ENCODE measurements around the gene SLC25A33. TPM values are rescaled to one million over a fixed set of nuclear protein-coding genes. Genes with fewer than 3 reads are reported as not detected.

The SLC25A33 gene
- total RNA-seq, 1 experiment from 2014 or later: 9.4 TPM

DNA sequence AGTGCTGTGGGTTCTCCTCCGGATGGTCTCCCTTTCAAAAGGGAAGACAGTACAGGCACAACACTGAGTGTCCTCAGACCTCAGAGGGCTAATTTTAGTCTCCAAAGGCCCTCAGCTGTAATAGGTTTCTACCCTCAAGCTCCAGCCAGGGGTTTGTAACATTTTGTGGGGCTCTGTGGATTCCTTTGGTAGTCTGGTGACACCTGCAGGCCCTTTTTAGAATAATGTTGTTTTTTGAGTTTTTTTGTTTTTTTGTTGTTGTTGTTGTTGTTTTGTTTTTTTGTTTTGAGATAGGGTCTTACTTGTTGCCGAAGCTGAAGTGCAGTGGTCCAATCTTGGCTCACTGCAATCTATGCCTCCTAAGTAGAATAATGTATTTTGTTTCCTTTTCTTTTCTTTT, 34.5 kb downstream of the SLC25A33 start:
- Histone ChIP-seq H3K14ac (ENCODE audit: insufficient read depth, low read length) (no peak overlapping the region), H4K20me1 (ENCODE audit: control insufficient read depth, insufficient read depth, insufficient read length) (no peaks in the 10 kb centered on the region), H2BK120ac (ENCODE audit: low read depth, low read length, poor library complexity, severe bottlenecking) (no peak overlapping the region), H3K4me1 (ENCODE audit: insufficient read depth, low read length) (no peaks in the 10 kb centered on the region), H3K9me3 (ENCODE audit: control insufficient read depth, low read depth, low read length) (no peaks in the 10 kb centered on the region), H4K8ac (replicated peaks; ENCODE audit: insufficient read length, low read depth, low read length) (no peak overlapping the region), H4K5ac (ENCODE audit: insufficient read length, low read depth, low read length) (no peak overlapping the region), H3K23ac (ENCODE audit: insufficient read length, low read depth, low read length) (no peak overlapping the region), H2BK12ac (ENCODE audit: insufficient read length, low read depth, low read length) (no peak overlapping the region), H3K27me3 (ENCODE audit: insufficient read depth, low read length) (no peaks in the 10 kb centered on the region), H3K4me2 (ENCODE audit: insufficient read depth, insufficient read length, low read length) (no peak overlapping the region), H3K23me2 (ENCODE audit: insufficient read length, low read depth, low read length, poor library complexity, severe bottlenecking) (no peaks in the 10 kb centered on the region), H2AFZ (ENCODE audit: low read length) (no peak overlapping the region), H2BK5ac (ENCODE audit: insufficient read length, low read length) (no peak overlapping the region), H2BK15ac (ENCODE audit: low read depth, low read length) (no peak overlapping the region), H3K27ac (ENCODE audit: insufficient read length, low read depth, low read length) (no peak overlapping the region), H3T11ph (ENCODE audit: low read length) (no peak overlapping the region), H3K4ac (ENCODE audit: low read depth, low read length) (no peak overlapping the region), H4K91ac (ENCODE audit: insufficient read length, low read depth, low read length) (no peak overlapping the region), H3K79me2 (ENCODE audit: insufficient read depth, low read length) (no peaks in the 10 kb centered on the region), H3K79me1 (ENCODE audit: insufficient read depth, low read depth, low read length, poor library complexity, severe bottlenecking) (no peaks in the 10 kb centered on the region), H2BK20ac (ENCODE audit: low read depth, low read length, poor library complexity, severe bottlenecking) (no peak overlapping the region), H3K9ac (ENCODE audit: extremely low read depth, insufficient read length, low read length) (no peak overlapping the region), H3K56ac (ENCODE audit: insufficient read length, low read depth, low read length) (no peak overlapping the region), H3K18ac (ENCODE audit: insufficient read length, low read depth, low read length) (no peak overlapping the region), H2AK5ac (ENCODE audit: insufficient read length, low read length) (no peak overlapping the region)
- Mint-ChIP-seq H3K9me3 (no peaks in the 10 kb centered on the region), H3K27me3 (ENCODE audit: low read depth) (no peaks in the 10 kb centered on the region), H3K36me3 (ENCODE audit: insufficient read depth in 1 of 3, low read depth in 3 of 3) (peaks cover 21 to 45% (median 44%) of the 10 kb centered on the region in 3 experiments), H3K4me1 (no peaks in the 10 kb centered on the region), H3K4me3 (no peak overlapping the region), H3K27ac (no peak overlapping the region; a peak in 1 of 7 replicates)
- no CpG with 5 or more reads among the region's 2 CpGs for WGBS (ENCODE audit: extremely low coverage, insufficient read length, low lambda C conversion rate)
- no peak for DNase-seq
- TF ChIP-seq, protein P1, sequence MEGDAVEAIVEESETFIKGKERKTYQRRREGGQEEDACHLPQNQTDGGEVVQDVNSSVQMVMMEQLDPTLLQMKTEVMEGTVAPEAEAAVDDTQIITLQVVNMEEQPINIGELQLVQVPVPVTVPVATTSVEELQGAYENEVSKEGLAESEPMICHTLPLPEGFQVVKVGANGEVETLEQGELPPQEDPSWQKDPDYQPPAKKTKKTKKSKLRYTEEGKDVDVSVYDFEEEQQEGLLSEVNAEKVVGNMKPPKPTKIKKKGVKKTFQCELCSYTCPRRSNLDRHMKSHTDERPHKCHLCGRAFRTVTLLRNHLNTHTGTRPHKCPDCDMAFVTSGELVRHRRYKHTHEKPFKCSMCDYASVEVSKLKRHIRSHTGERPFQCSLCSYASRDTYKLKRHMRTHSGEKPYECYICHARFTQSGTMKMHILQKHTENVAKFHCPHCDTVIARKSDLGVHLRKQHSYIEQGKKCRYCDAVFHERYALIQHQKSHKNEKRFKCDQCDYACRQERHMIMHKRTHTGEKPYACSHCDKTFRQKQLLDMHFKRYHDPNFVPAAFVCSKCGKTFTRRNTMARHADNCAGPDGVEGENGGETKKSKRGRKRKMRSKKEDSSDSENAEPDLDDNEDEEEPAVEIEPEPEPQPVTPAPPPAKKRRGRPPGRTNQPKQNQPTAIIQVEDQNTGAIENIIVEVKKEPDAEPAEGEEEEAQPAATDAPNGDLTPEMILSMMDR (conservative IDR thresholded peaks at IDR 0.05): peak; percentile 65

Data from H9 (cell line).